DND-41 (cell line): ENCODE data around the gene MCFD2.

Source experiments
- EZH2 ChIP-seq: IDR thresholded peaks from 3 replicates; pipeline ENCODE4 v1.6.1; 2012; ENCODE audit warnings: borderline replicate concordance, low read depth, mild to moderate bottlenecking, moderate library complexity, low read length, inconsistent platforms; ENCODE audit not compliant: severe bottlenecking
- TF ChIP-seq, protein P1 (sequence below): IDR thresholded peaks from 2 replicates; pipeline ENCODE4 v1.5.1; 2012; ENCODE audit warnings: borderline replicate concordance, low read length, moderate library complexity, mild to moderate bottlenecking; ENCODE audit not compliant: poor library complexity, severe bottlenecking; ENCODE audit errors: extremely low read depth

DNA sequence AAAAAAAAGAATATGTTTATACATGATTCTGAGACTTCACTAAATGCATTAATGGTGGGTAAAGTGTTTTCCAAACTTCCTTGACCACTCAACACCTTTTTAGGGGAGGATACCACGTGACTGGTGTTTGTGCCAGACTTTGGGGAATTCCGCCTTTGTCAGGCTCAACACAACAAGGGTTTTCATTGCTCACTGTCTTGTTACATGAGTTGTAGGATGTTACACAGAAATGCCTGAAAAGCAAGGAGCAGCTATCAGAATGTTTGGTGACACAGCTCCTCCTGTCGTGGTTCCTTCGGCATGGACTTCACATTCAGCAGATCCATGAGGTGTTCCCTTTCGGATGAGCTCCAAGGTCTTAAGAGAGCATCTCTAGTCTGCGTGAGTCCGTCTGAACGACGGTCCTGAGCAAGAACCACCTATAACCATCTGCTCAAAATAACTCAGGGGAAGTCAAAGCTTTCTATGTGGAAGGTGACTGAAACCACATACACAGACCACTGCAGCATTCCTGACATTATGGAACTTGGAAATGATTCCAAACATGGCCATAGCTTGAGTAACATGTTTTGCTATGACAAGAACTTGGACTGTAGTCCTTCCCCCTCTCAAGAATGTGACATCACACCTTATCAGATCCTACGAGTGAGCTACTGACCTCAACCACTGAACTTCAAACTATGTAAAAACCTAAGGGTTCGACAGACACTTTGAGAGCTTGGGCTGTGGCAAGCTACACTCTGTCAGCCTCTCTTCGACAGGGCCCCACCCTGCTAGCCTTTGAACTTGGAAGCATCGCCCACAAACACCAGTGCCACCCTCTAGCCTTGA, 57.5 kb downstream of the MCFD2 start:
- no peak for TF ChIP-seq EZH2
- TF ChIP-seq, protein P1, sequence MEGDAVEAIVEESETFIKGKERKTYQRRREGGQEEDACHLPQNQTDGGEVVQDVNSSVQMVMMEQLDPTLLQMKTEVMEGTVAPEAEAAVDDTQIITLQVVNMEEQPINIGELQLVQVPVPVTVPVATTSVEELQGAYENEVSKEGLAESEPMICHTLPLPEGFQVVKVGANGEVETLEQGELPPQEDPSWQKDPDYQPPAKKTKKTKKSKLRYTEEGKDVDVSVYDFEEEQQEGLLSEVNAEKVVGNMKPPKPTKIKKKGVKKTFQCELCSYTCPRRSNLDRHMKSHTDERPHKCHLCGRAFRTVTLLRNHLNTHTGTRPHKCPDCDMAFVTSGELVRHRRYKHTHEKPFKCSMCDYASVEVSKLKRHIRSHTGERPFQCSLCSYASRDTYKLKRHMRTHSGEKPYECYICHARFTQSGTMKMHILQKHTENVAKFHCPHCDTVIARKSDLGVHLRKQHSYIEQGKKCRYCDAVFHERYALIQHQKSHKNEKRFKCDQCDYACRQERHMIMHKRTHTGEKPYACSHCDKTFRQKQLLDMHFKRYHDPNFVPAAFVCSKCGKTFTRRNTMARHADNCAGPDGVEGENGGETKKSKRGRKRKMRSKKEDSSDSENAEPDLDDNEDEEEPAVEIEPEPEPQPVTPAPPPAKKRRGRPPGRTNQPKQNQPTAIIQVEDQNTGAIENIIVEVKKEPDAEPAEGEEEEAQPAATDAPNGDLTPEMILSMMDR, result no peak
